Epithelial cell of esophagus (primary cell): ENCODE results near the gene TTC33.

Source experiments
- DNase-seq: peaks from one replicate; pipeline ENCODE4 v3.0.0; 2010; ENCODE audit warnings: low read depth
- H3K4me3 ChIP-seq: 2 replicates; pipeline ENCODE4 v1.5.1; 2011; ENCODE audit warnings: mild to moderate bottlenecking, low read length, control low read depth
- CTCF ChIP-seq: IDR thresholded peaks from 2 replicates; pipeline ENCODE4 v1.5.1; 2011; ENCODE audit warnings: low read depth, mild to moderate bottlenecking, low read length, control low read depth, inconsistent platforms; ENCODE audit not compliant: insufficient read depth; ENCODE audit errors: missing control alignments

Gene TTC33

GRCh38 chr5:40679148-40679912 lies 76.4 kb downstream of the TTC33 start:
- peak; percentile 96 for DNase-seq
- no peak for TF ChIP-seq CTCF
- H3K4me3 ChIP-seq = peak overlapping the region; percentile 73

- no peak for TF ChIP-seq CTCF
- DNase-seq = peak; percentile 22
- peak overlapping the region; percentile 46 for H3K4me3 ChIP-seq
These were observed 77.2 kb downstream of the TTC33 start for GRCh38 chr5:40678460-40679147.

- no peak overlapping the region for H3K4me3 ChIP-seq
- DNase-seq = peak; percentile 60
- no peak for TF ChIP-seq CTCF
These were observed 77.7 kb downstream of the TTC33 start for GRCh38 chr5:40678026-40678425.

- H3K4me3 ChIP-seq = no peak overlapping the region
- DNase-seq = no peak
- no peak for TF ChIP-seq CTCF
These were observed 78.3 kb downstream of the TTC33 start for GRCh38 chr5:40677456-40677855.

GRCh38 chr5:40676613-40677343 lies 79.0 kb downstream of the TTC33 start:
- TF ChIP-seq CTCF = no peak
- DNase-seq = peak; percentile 70
- no peak overlapping the region for H3K4me3 ChIP-seq

GRCh38 chr5:40675396-40676133 lies 80.2 kb downstream of the TTC33 start:
- no peak for DNase-seq
- no peak for TF ChIP-seq CTCF
- no peak overlapping the region for H3K4me3 ChIP-seq
